Chondrocyte (in vitro differentiated cells): ENCODE data around the gene NDUFS4. TPM values are rescaled to one million over a fixed set of nuclear protein-coding genes. Genes with fewer than 3 reads are reported as not detected.
A peak's percentile ranks its signal among the peaks of the same experiment; 100 is the strongest.
"Not testable (repeated sequence)": the region's sequence is repeated elsewhere in the genome, so short reads cannot be mapped to it uniquely, and the experiment has no call there.

Source experiments
- DNase-seq: peaks from one replicate; pipeline ENCODE4 v3.0.0; 2021; ENCODE audit warnings: mixed read lengths, low spot score
- H3K27ac Mint-ChIP-seq: one replicate; pipeline ENCODE4 v1.8.0; 2021; ENCODE audit warnings: mild to moderate bottlenecking, moderate library complexity, mixed read lengths; ENCODE audit not compliant: unreplicated experiment
- H3K27me3 Mint-ChIP-seq: 2 replicates; pipeline ENCODE4 v1.8.0; 2021; ENCODE audit warnings: low read depth, mixed read lengths
- H3K36me3 Mint-ChIP-seq: 2 replicates; pipeline ENCODE4 v1.8.0; 2021; ENCODE audit warnings: low read depth, mixed read lengths
- H3K4me1 Mint-ChIP-seq: 2 replicates; pipeline ENCODE4 v1.8.0; 2021; ENCODE audit warnings: low read depth, mild to moderate bottlenecking, mixed read lengths
- H3K4me3 Mint-ChIP-seq: one replicate; pipeline ENCODE4 v1.8.0; 2021; ENCODE audit warnings: mild to moderate bottlenecking, moderate library complexity, mixed read lengths; ENCODE audit not compliant: unreplicated experiment
- H3K9me3 Mint-ChIP-seq: 2 replicates; pipeline ENCODE4 v1.8.0; 2021; ENCODE audit warnings: low read depth, mixed read lengths
- CTCF ChIP-seq: fragments of 200-600 bp; sonication (generic); IDR thresholded peaks from 2 replicates; pipeline ENCODE4 v1.5.0; 2021; ENCODE audit warnings: antibody characterized with exemption, mild to moderate bottlenecking, moderate library complexity
- long read RNA-seq: library from polyadenylated mRNA; stranded (forward); transcript quantifications from one replicate; pipeline ENCODE4 v2.0.0, GENCODE V29; 2021
- total RNA-seq: library from RNA; stranded (reverse); gene quantifications from 3 replicates; pipeline ENCODE4 v1.2.1, GENCODE V29; 2021

The NDUFS4 gene
- 66.9 to 71.8 TPM (median 70.6 TPM) in 3 replicates for total RNA-seq
- long read RNA-seq, transcript NDUFS4-201 (5 exons, 675 nt) = major isoform, 53 of 63 reads
- long read RNA-seq, partial matches to known transcripts = 7 of 63 reads
- long read RNA-seq, other reads (novel, unspliced or antisense) = 0 of 63 reads

- Mint-ChIP-seq H3K4me1 (peaks cover 25% of the 10 kb centered on the region), H3K9me3 (peaks cover 9% of the 10 kb centered on the region)
These were observed at the start of gene NDUFS4 for GRCh38 chr5:53560506-53561191. Gene NDUFS4, plus strand, starts transcription at chr5:53560639. Its CDS starts 24 bp downstream, at chr5:53560663.

GRCh38 chr5:53512539-53512938 is 47.9 kb upstream of the NDUFS4 start:
- peaks cover 6% of the 10 kb centered on the region for H3K27me3 Mint-ChIP-seq
- no peak overlapping the region for H3K27ac Mint-ChIP-seq
- H3K4me3 Mint-ChIP-seq = no peak overlapping the region
- no peak for TF ChIP-seq CTCF
- H3K4me1 Mint-ChIP-seq = no peaks in the 10 kb centered on the region
- peaks cover 10% of the 10 kb centered on the region for H3K36me3 Mint-ChIP-seq
- no peak for DNase-seq
- peaks cover 33% of the 10 kb centered on the region for H3K9me3 Mint-ChIP-seq

More at GRCh38 chr5:53560506-53561191, at the start of gene NDUFS4:
- Mint-ChIP-seq H3K36me3 (no peaks in the 10 kb centered on the region), H3K27me3 (peaks cover 6% of the 10 kb centered on the region), H3K27ac (peak within 1 kb of the TSS; percentile 99), H3K4me3 (peak within 1 kb of the TSS; percentile 100)
- TF ChIP-seq CTCF = no peak
- no peak for DNase-seq

- no peak overlapping the region for H3K4me3 Mint-ChIP-seq
- H3K4me1 Mint-ChIP-seq = no peaks in the 10 kb centered on the region
- peaks cover 21% of the 10 kb centered on the region for H3K27me3 Mint-ChIP-seq
- peaks cover 23% of the 10 kb centered on the region for H3K9me3 Mint-ChIP-seq
- peaks cover 6% of the 10 kb centered on the region for H3K36me3 Mint-ChIP-seq
- H3K27ac Mint-ChIP-seq = no peak overlapping the region
- TF ChIP-seq CTCF = no peak
- no peak for DNase-seq
These were observed 44.5 kb upstream of the NDUFS4 start for GRCh38 chr5:53515988-53516387.

GRCh38 chr5:53520813-53521212 is 39.6 kb upstream of the NDUFS4 start:
- H3K36me3 Mint-ChIP-seq = peaks cover 4% of the 10 kb centered on the region
- DNase-seq = no peak
- H3K4me3 Mint-ChIP-seq = no peak overlapping the region
- no peak overlapping the region for H3K27ac Mint-ChIP-seq
- peaks cover 26% of the 10 kb centered on the region for H3K9me3 Mint-ChIP-seq
- H3K27me3 Mint-ChIP-seq = peaks cover 18% of the 10 kb centered on the region
- no peaks in the 10 kb centered on the region for H3K4me1 Mint-ChIP-seq
- no peak for TF ChIP-seq CTCF

GRCh38 chr5:53537711-53538110 is 22.7 kb upstream of the NDUFS4 start:
- no peak for DNase-seq
- H3K9me3 Mint-ChIP-seq = no peaks in the 10 kb centered on the region
- H3K4me1 Mint-ChIP-seq = no peaks in the 10 kb centered on the region
- H3K27ac Mint-ChIP-seq = no peak overlapping the region
- peaks cover 16% of the 10 kb centered on the region for H3K27me3 Mint-ChIP-seq
- no peaks in the 10 kb centered on the region for H3K36me3 Mint-ChIP-seq
- no peak overlapping the region for H3K4me3 Mint-ChIP-seq
- no peak for TF ChIP-seq CTCF

- not testable (repeated sequence) for H3K4me3 Mint-ChIP-seq, H3K9me3 Mint-ChIP-seq, H3K4me1 Mint-ChIP-seq, H3K27ac Mint-ChIP-seq, H3K36me3 Mint-ChIP-seq, DNase-seq
- peaks cover 10% of the 10 kb centered on the region for H3K27me3 Mint-ChIP-seq
These were observed 19.7 kb upstream of the NDUFS4 start for GRCh38 chr5:53540739-53541138.
